A549 (cell line): ENCODE measurements around the gene RNU1-3. TPM values are rescaled to one million over a fixed set of nuclear protein-coding genes. Genes with fewer than 3 reads are reported as not detected.
"Not testable (repeated sequence)": the region's sequence is repeated elsewhere in the genome, so short reads cannot be mapped to it uniquely, and the experiment has no call there.

Experiments
- ATAC-seq, 2 experiments: fragments of 200-7000 bp in 1 of 2; fragments of >200 bp in 1 of 2; cut with Nextera tagmentation in 1 of 2; cut with Tn5 transposase in 1 of 2; 3 replicates each; pipeline versions ENCODE4 v1.8.0 to v1.9.1; 2018 to 2020; ENCODE audit warnings: mild to moderate bottlenecking in 1 of 2, moderate library complexity in 1 of 2
- CTCF ChIA-PET: fragments of 300-600 bp; sonication (Branson Sonifier 250); formaldehyde crosslinking; extraction: SDS; loops from one replicate; lab custom pipeline; 2021; ENCODE audit warnings: antibody characterized with exemption, inconsistent platforms; lab: Yijun Ruan, JAX
- POLR2A ChIA-PET: fragments of 350-600 bp; formaldehyde crosslinking; extraction: SDS; loops from one replicate; lab custom pipeline; 2021; ENCODE audit warnings: antibody characterized with exemption, inconsistent platforms; lab: Yijun Ruan, JAX
- DNase-seq, 2 experiments: peaks; one replicate each; pipeline versions ENCODE4 v3.0.0 to v3.0.0-alpha.2; 2011 to 2016; ENCODE audit warnings: low read depth in 1 of 2, low spot score in 1 of 2
- FAIRE-seq: peaks from 2 replicates; lab custom pipeline; 2011; peaks lifted over from hg19 to GRCh38; lab: Jason Lieb, UNC
- H3K27ac ChIP-seq, 2 experiments: fragments of >200 bp; sonication (Bioruptor Twin); formaldehyde crosslinking; 3 replicates each; pipeline ENCODE4 v1.5.1; 2016 to 2017
- H3K4me1 ChIP-seq: fragments of >200 bp; sonication (Bioruptor Twin); formaldehyde crosslinking; 3 replicates; pipeline ENCODE4 v1.6.1; 2016
- H3K4me2 ChIP-seq: fragments of >200 bp; sonication (Bioruptor Twin); formaldehyde crosslinking; 3 replicates; pipeline ENCODE4 v1.6.1; 2016
- H3K4me3 ChIP-seq: fragments of >200 bp; sonication (Bioruptor Twin); formaldehyde crosslinking; 3 replicates; pipeline ENCODE4 v1.5.1; 2016
- H3K9me3 ChIP-seq: fragments of >200 bp; sonication (Bioruptor Twin); formaldehyde crosslinking; 3 replicates; pipeline ENCODE4 v1.6.1; 2016
- WGBS: methylation state at CpG from one replicate; pipeline ENCODE4 v1.1.6; 2017; ENCODE audit errors: missing lambda C conversion rate; 5-methylcytosine and 5-hydroxymethylcytosine counted together
- polyA plus RNA-seq, 4 experiments: library from polyadenylated mRNA; depleted of rRNA in 3 of 4; stranded (reverse); fragments of >200 nt; fragmentation: RNase III in 1 of 4; extraction: RNeasy Plus Mini Kit Qiagen cat#74134 plus additional on column Dnase treatment in 1 of 4; gene quantifications; 2 replicates in 3 of 4; 3 replicates in 1 of 4; pipeline ENCODE4 v1.2.3, GENCODE V29; 2011 to 2017

RNU1-3 gene
- polyA plus RNA-seq, 2 of the 4 experiments (the other 2 are of a cell fraction) = 6.6 to 56.2 TPM

- DNase-seq, H3K27ac ChIP-seq, H3K9me3 ChIP-seq, FAIRE-seq, POLR2A ChIA-PET, H3K4me3 ChIP-seq, H3K4me1 ChIP-seq, H3K4me2 ChIP-seq, ATAC-seq: not testable (repeated sequence)
- 80% methylated on average over 2 of the region's 6 CpGs for WGBS
- CTCF ChIA-PET = interaction anchor here (1.2 to 3.6 kb wide), 7 partner anchors 9 to 168 kb away, joined by 5 to 54 read pairs (median 7); no protein-coding TSS in a partner anchor
Observed at GRCh38 chr1:16706302-16706701, 39.6 kb upstream of the RNU1-3 start.

DNA sequence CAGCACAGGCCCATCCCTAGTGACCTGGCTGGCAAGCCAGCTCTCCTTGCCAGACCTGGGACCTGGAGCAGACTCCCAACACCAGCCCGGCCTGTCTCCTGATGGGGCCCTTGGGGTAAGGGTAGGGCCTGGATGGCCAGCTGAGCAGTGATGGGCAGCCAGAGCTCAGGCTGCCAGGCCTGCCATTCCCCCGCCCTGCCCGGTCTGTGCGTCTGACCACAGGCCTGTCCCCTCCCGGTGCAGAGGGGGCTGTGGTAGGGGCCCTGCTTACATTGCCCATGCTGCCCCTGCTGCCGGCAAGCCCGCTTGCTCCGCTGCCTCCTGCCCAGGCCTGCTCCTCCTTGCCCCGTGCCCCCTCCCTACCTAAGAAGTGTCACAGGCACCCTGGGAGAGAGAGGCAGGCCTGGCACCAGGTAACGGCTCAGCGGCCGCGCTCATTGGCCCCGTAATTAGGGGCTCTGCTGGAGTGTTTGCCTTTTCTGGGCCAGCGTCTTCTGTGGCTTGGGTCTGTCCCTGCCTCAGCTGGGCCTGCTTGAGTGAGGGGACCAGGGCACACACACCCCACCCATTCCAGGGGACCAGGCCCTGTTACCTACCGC is 37.9 kb upstream of the RNU1-3 start:
- H3K27ac ChIP-seq, DNase-seq, POLR2A ChIA-PET, H3K4me1 ChIP-seq, H3K9me3 ChIP-seq, FAIRE-seq, H3K4me2 ChIP-seq, H3K4me3 ChIP-seq: not testable (repeated sequence)
- CTCF ChIA-PET = interaction anchor here (0.9 to 4.3 kb wide), 6 partner anchors 11 to 84 kb away, joined by 3 to 34 read pairs (median 8); no protein-coding TSS in a partner anchor
- ATAC-seq = peak in 1 of 2 experiments; percentile 4; a peak in 2 of 6 replicates
- no CpG with 5 or more reads among the region's 16 CpGs for WGBS

- H3K9me3 ChIP-seq, ATAC-seq, FAIRE-seq, H3K4me3 ChIP-seq, POLR2A ChIA-PET, H3K27ac ChIP-seq, DNase-seq, H3K4me1 ChIP-seq, H3K4me2 ChIP-seq: not testable (repeated sequence)
- 80% methylated on average over 2 of the region's 13 CpGs for WGBS
- CTCF ChIA-PET = interaction anchor here (0.9 to 4.3 kb wide), 5 partner anchors 10 to 83 kb away, joined by 3 to 34 read pairs (median 10); no protein-coding TSS in a partner anchor
Observed at GRCh38 chr1:16704076-16704475, 37.3 kb upstream of the RNU1-3 start.

GRCh38 chr1:16703602-16704001 is 36.9 kb upstream of the RNU1-3 start:
- ATAC-seq, POLR2A ChIA-PET: not testable (repeated sequence)
- CTCF ChIA-PET = interaction anchor here (1.2 to 4.3 kb wide), 4 partner anchors 10 to 78 kb away, joined by 3 to 34 read pairs (median 12); no protein-coding TSS in a partner anchor

DNA sequence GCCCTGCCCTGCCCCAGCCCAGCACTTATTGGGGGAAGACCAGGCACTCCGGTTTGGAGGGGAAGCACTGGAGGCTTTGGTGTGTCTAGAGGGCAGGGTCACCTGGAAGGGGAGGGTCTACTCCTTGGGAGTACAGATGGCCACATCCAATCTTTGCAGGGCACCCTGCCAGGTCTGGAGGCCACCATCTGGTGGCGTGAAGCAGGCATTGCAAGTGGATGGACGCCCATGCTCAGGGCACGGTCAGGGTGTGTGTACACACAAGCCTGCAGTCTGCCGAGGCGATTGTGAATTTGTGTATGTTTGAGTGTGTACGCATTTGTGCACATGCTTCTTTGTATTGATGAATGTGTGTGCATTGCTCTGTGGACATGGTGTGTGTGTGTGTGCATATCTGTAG is 36.4 kb upstream of the RNU1-3 start:
- H3K4me3 ChIP-seq, H3K4me1 ChIP-seq, H3K4me2 ChIP-seq, FAIRE-seq, DNase-seq, POLR2A ChIA-PET, H3K27ac ChIP-seq, H3K9me3 ChIP-seq: not testable (repeated sequence)
- no CpG with 5 or more reads among the region's 7 CpGs for WGBS
- CTCF ChIA-PET = interaction anchor here (2.2 to 4.3 kb wide), 4 partner anchors 9 to 19 kb away, joined by 10 to 34 read pairs (median 18); no protein-coding TSS in a partner anchor
- ATAC-seq = peak; percentile 54 to 74; a peak in 5 of 6 replicates

More at GRCh38 chr1:16703602-16704001, 36.9 kb upstream of the RNU1-3 start:
- not testable (repeated sequence) for H3K4me1 ChIP-seq, H3K4me2 ChIP-seq, FAIRE-seq, H3K27ac ChIP-seq, H3K9me3 ChIP-seq, DNase-seq, H3K4me3 ChIP-seq
- WGBS = 8% methylated on average over 2 of the region's 5 CpGs

DNA sequence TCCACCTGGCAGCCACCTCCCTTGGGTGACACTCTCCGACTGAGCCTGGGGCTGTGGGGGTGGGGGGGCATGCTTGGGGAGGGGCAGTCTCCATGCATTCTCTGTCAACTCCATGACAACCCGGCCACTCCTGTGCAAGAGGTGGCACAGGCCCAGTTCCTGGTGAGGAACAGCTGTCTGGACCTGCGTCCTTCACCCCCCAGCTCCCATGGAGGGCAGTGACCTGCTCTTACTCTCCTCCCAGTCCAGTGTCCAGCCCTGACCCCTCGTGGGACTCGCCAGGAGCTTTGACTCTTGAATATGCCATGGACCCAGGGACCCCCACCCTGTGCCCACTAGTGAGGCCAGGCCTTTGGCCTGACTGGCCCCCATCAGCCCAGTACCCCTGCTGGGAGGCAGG is 35.5 kb upstream of the RNU1-3 start:
- FAIRE-seq, POLR2A ChIA-PET, H3K4me1 ChIP-seq, H3K27ac ChIP-seq, DNase-seq, H3K4me3 ChIP-seq, H3K9me3 ChIP-seq, H3K4me2 ChIP-seq, ATAC-seq: not testable (repeated sequence)
- no CpG with 5 or more reads among the region's 5 CpGs for WGBS
- CTCF ChIA-PET = interaction anchor here (1.9 to 4.3 kb wide), 5 partner anchors 9 to 81 kb away, joined by 7 to 34 read pairs (median 15); no protein-coding TSS in a partner anchor

GRCh38 chr1:16701189-16701588 is 34.4 kb upstream of the RNU1-3 start:
- H3K4me3 ChIP-seq, H3K4me2 ChIP-seq, H3K4me1 ChIP-seq, ATAC-seq, DNase-seq, H3K9me3 ChIP-seq, POLR2A ChIA-PET, H3K27ac ChIP-seq, FAIRE-seq: not testable (repeated sequence)
- WGBS = no CpG with 5 or more reads among the region's 37 CpGs
- CTCF ChIA-PET = interaction anchor here (1.0 to 3.8 kb wide), 5 partner anchors 8 to 80 kb away, joined by 3 to 24 read pairs (median 7); no protein-coding TSS in a partner anchor

DNA sequence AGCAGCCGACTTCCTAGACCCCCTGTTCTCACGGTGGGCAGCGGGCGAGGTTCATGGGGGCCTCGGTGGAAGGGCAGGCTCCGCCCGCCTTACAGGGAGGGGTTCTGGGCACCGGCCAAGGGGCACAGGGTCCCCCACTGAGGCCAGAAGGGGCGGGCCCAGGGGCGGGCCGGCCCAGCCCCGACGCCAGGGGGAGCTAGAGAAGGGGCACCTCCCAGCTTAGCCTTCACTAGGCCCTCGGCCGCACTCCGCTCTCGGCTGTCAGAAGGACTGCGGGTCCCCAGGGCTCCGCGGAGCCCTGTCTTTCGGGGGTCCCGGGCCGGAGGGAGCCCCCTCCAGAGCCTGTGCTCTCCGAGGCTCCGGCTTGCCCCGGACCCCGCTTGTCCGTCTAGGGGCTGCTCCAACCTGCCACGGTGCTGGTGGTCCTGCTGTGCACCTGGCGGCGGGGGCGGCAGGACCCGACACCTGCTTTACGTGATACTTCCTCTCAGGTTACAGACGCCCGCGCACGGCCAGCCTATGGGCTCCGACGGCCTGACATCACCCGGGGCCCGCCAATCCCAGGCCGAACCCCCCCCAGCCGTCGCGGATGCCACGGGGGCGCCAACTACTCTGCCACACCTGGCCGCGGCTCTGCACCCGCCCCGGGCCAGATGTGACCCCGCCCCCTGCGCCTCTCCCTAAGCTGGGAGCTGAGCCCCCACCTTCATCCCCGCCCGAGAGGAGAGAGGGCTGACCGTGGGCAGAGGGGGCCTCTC is 33.6 kb upstream of the RNU1-3 start:
- FAIRE-seq, DNase-seq, H3K27ac ChIP-seq, H3K4me2 ChIP-seq, H3K9me3 ChIP-seq, H3K4me3 ChIP-seq, H3K4me1 ChIP-seq: not testable (repeated sequence)
- peak; percentile 25 to 77; a peak in 3 of 6 replicates for ATAC-seq
- POLR2A ChIA-PET = interaction anchor here (0.6 kb wide), 1 partner anchor 203 kb away, joined by 4 read pairs; no protein-coding TSS in a partner anchor
- CTCF ChIA-PET = interaction anchor here (1.3 to 3.8 kb wide), 8 partner anchors 8 to 27 kb away, joined by 3 to 24 read pairs (median 8); no protein-coding TSS in a partner anchor
- WGBS = no CpG with 5 or more reads among the region's 57 CpGs

DNA sequence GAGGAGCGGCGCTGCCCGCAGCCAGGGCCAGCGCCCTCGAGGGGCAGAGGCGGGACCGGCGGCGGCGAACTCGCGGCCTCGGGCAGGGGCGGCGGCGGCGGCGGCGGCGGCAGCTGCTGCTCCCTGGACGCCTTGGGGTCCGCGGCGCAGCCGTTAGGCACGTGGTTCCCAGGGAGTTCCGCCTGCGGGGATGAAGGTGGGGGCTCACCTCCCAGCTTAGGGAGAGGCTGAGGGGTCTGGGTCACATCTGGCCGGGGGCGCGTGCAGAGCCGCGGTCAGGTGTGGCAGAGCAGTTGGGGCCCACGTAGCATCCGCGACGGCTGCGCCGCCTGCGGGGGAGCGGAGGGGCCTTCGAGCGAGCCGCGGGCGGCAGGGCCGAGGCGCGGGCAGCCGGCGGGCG is 32.7 kb upstream of the RNU1-3 start:
- not testable (repeated sequence) for H3K4me2 ChIP-seq, H3K4me1 ChIP-seq, DNase-seq, H3K27ac ChIP-seq, ATAC-seq, H3K4me3 ChIP-seq, FAIRE-seq, H3K9me3 ChIP-seq
- CTCF ChIA-PET = interaction anchor here (1.3 to 3.8 kb wide), 7 partner anchors 7 to 28 kb away, joined by 3 to 24 read pairs (median 8); no protein-coding TSS in a partner anchor
- POLR2A ChIA-PET = interaction anchor here (0.6 kb wide), 1 partner anchor 204 kb away, joined by 4 read pairs; no protein-coding TSS in a partner anchor
- no CpG with 5 or more reads among the region's 52 CpGs for WGBS

- H3K9me3 ChIP-seq, H3K4me1 ChIP-seq, H3K4me2 ChIP-seq, ATAC-seq, H3K27ac ChIP-seq, H3K4me3 ChIP-seq, DNase-seq, FAIRE-seq, POLR2A ChIA-PET: not testable (repeated sequence)
- WGBS = 50% methylated on average over 2 of the region's 7 CpGs
- CTCF ChIA-PET = interaction anchor here (1.1 to 1.7 kb wide), 2 partner anchors 10 to 76 kb away, joined by 3 to 7 read pairs; no protein-coding TSS in a partner anchor
Observed at GRCh38 chr1:16697152-16697551, 30.4 kb upstream of the RNU1-3 start.
